HuH-7 (cell line): ENCODE results near the gene CYB561D2.

Source experiments
- DNase-seq: peaks from one replicate; pipeline ENCODE4 v3.0.0; 2011; ENCODE audit warnings: low spot score

CYB561D2 gene

GRCh38 chr3:50365842-50366220 is 15.2 kb downstream of the CYB561D2 start:
- no peak for DNase-seq

- no peak for DNase-seq
These were observed 18.5 kb downstream of the CYB561D2 start for GRCh38 chr3:50369012-50369670.

- peak; percentile 55 for DNase-seq
These were observed 19.9 kb downstream of the CYB561D2 start for GRCh38 chr3:50370594-50370993.

DNA sequence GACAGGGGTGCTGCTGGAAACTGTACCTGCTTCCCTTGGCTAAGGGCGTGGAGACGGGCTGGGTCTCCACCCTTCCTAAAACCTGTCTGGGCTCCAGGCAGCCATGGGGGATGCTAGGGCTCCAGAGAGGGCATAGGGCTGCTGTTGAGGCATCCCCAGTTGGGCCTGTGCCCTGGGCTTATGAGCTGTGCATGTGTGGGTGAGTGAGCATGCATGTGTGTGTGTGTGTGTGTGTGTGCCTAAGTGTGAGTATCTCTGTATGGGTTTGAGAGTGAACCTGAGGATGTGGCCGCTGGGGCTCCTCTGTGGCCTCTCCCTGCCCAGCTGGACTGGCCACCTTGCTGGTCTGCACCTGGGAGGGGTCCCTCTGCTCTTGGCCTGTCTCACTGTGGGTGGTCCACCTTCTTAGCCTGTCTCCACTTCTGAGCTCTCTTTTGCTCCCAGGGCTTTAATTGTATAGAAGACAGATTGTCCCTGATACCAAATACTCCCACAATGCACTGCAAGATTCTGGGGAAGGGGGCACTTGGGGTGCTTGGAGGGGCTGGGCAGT is 20.5 kb downstream of the CYB561D2 start:
- no peak for DNase-seq

GRCh38 chr3:50372349-50372748 is 21.7 kb downstream of the CYB561D2 start:
- peak; percentile 45 for DNase-seq

DNA sequence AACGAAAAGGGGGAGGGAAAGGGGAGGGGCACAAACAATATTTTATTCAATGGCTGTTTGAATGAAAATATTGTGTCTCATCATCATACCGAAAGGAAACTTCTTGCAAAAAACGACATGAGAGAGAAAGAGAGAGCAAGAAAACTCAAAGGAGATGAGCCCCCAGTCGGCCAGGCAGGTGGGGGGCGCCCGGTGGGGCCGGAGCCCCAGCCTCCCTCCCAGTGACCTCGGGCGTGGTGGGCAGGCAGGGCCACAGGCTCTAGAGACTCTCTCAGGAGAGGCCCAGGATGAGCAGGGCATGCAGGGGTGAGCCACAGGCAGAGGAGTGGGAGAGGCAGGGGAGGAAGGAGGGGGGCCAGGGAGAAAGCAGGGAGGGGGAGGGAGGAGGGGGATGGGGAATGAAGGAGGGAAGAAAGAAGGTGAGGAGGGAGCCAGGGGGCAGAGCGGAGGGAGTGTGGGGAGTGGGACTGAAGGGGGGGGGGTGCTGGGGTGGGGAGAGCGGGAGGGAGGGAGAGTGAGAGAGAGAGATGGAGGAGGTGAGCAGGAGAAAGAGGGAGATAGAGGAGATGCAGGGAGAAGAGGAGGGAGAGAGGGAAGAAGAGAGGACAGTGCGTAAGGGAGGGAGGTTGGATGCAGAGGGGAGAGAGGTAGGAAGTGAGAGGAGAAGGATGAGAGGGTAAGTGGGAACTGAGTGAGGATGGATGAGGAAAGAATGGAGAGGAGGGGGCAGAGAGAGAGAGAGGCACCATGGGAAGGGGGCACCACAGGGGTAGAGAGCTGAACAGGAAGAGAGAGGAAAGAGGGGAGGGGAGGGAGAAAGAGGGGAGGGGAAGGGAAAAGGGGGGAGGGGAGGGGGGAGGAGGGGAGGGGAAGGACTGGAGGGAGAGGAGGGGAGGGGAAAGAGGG is 22.7 kb downstream of the CYB561D2 start:
- DNase-seq, result no peak

DNA sequence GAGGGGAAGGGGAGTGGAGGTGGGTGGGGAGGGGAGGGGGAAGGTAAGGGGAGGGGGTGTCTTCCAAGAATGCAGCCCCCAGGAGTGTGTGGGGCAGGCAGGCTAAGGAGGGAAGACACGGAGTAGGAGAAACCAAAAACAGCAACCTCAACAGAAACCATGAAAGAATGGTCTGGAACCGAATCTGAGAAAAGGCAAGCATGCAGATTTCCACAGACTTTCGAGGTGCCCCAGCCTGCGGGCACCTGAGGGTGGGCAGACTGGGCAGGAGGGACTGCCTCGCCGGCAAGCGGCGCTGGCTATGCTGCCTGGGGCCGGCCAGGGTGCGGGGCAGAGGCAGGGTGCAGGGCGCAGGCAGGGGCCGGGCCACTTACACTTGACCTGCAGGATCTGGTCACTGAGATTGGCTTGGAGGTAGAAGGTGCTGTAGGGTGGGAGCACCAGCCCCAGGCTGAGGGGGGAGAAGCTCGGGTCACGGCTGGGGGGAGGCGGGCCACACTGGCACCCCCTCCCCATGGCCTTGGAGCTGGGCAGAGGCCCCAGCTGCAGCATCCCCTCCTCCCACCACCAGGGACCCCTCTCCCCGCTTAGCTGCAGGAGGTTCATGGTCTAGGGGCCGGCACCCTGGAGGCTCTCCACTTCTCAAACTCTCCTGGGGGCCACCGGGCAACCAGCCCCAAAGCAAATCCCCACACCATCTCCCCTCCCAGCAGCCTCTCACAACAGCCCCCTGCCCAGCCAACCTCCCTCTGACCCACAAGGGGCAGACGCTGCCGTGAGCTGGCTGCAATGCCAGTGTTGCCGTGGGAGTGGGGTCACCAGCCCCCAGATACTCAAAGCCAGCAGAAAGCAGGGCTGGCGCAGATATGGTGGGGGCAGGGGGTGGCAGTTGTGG is 23.9 kb downstream of the CYB561D2 start:
- no peak for DNase-seq

GRCh38 chr3:50375258-50375931 is 24.7 kb downstream of the CYB561D2 start:
- no peak for DNase-seq

GRCh38 chr3:50378024-50378423 is 27.4 kb downstream of the CYB561D2 start:
- no peak for DNase-seq

DNA sequence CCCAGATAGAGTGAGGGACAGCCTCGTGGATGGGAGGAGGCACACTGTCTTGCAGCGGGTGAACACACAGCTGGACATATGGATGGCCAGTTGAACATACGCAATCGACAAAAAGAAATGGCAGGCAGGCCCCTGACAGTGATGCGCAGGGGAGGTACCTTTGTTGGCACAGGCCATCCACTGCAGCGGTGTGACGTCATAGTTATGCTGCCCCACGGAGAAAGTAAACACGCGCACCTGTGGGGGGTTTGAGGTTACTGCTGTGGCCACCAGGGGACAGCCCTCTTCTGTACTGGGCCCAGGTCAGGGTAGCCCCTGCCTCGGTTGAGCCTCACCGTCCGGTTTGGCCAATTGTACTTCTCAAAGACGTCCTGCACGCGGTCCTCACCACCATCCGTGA is 28.1 kb downstream of the CYB561D2 start:
- no peak for DNase-seq

DNA sequence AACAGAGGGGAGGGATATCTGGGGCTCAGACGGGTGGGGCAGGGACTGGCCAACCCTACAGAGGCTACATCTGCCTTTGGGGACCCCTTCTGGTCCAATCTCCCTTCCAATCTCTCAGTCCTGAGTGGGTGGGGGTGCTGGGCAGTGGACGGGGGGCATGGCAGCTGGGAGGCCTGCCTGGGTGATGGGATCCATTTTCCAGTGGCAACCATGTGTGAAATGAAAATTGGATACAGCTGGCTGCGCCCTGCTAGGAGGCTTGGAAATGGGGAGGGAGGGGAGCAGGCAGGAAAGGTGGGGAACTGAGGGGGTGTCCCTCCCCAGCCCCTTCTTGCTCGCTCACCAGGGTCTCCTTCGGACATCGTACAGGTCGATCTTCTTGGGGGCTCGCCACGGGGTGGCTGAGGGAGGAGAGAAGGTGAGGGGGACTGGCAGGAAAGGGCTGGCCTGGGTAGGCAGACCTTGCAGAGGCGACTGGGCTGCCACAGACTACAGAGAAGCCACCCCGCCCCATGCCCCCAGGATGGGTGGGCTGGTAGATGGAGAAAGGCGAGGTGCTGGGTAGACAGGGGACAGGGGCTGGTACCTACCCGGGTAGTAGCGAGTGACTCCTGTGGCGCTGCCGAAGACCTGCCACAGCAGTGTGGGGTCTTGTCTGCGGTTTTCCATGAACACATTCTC is 29.9 kb downstream of the CYB561D2 start:
- no peak for DNase-seq

DNA sequence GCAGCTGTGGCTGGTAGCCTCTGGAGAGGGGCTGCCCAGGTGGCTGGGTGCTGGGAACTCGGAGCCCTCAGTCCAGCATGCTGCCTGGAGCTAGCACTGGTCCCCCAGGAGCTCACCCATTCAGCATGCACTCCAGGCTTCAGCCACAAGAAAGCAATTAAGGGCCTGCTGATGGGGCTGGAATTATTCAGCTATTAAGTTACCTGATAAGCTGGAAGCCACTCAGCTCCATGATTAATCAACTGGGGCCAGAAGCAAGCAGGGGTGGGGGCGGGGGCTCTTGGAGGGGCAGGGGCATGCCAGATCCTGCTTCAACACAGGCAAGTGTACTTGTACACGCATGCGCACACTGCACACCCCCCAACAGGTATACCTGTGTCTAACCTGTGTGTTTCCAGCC is 30.7 kb downstream of the CYB561D2 start:
- DNase-seq, result no peak

- no peak for DNase-seq
These were observed 32.1 kb downstream of the CYB561D2 start for GRCh38 chr3:50382722-50383121.

- no peak for DNase-seq
These were observed 33.1 kb downstream of the CYB561D2 start for GRCh38 chr3:50383750-50384149.

DNA sequence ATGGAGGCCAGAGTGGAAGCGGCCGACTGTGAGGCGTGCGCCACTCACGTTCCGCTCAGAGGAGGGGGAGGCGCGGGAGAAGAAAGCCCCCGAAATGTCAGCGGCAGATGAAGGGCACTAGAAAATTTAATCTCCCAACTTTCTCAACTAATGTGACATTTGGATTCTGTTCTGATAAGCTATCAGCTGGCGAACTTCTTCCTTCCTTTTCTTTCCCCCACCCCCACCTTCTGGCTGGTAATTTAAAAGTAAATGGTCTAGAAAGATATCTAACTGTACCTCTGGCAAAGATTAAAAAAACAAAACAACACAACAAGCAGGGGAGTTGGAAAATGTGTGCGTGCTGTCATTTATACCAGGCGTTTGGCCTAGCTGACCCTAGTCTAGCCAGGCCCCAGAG is 35.1 kb downstream of the CYB561D2 start:
- DNase-seq, result no peak

DNA sequence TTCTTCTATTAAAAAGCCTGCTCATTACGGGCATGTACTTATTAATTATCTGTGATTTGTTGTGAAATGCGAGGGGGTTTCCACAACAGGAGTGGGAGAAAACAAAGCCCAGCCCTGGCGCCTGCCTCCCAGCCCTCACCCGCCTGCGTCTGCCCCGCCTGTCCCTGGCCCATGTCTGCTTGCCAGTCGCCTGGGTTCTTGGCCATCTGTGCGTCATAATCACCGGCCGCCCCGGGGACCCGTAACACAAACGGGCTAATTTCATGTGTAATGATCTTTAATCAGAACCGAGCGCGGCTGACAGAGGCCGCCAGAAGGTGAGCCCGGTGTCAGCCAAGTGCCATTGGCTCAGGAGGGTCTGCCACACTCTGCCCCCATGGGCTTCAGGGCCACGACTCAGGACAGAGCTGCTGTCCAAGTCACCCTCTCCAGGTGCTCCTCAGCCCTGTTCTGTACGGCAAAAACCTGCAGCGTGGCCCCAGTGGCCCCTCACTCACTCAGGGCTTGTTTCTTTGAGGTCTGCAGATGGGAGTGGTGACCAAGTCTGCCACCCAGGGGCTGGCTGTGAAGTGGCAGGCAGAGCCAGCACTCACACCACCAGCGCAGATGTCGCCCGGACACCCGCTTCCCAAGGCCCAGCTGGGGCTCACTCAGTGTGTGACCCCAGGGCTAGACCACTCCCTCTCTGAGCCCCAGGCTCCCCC is 37.5 kb downstream of the CYB561D2 start:
- peak; percentile 78 for DNase-seq

DNA sequence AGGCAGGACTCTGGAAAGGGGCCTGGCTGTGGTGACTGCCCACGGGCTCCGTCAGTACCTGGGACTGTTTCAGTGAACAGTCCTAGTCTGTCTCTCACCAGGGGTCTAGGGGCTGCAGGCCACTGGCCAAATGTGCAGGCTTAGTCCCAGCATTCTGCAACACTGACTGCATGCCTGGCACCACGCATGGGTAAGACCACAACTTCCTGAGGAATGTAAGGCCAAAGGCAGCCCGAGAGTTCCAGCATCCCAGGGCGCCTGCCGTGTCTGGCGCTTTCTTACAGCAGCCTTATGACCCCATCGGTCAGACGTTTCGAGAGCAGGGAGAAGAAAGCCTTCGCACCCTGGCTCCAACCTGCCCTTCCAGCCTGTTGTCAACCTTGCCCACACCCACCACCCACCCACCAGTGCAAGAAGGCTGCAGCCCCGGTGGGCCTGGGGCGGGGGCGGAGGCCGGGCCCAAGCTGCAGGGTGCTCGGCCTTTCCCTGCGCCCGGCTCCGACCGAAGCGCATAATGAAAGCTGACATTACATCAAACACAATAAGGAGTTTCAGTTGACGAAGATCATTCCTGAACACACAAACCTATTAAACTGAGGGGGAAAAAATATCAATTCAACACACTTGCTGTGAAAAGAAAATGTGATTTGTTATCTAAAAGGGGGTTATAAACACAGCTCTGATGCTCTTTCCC is 38.2 kb downstream of the CYB561D2 start:
- DNase-seq, result no peak

DNA sequence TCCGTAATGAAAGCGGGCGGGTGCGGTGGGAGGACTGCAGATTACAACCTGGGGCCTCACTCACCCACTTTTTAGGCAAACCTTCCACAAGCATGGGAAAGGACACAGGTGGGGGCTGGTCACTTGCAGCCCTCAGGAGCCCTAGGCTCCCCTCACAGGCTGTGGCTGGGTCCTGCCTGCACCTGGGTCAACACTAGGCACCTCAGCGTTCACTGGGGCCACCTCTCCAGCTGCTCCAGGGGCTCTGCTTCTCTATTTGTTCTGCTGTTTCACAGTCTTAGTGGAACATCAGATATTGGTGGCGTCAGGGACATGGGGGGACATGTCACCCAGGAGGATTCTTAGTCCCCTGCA is 38.7 kb downstream of the CYB561D2 start:
- DNase-seq, result no peak

- no peak for DNase-seq
These were observed 40.0 kb downstream of the CYB561D2 start for GRCh38 chr3:50390508-50391224.
